Measurements from ENCODE around the gene LCTL.

- TF ChIP-seq CTCF (IDR thresholded peaks at IDR 0.05; ENCODE audit: low read depth, low read length, poor library complexity, severe bottlenecking) (no peak), EZH2phosphoT487 (IDR thresholded peaks at IDR 0.05; ENCODE audit: borderline replicate concordance, low read length) (no peak)
Measured at GRCh38 chr15:66587749-66588148, 22.0 kb upstream of the LCTL start.

All from DOHH2 (cell line).